GM18508 (cell line): ENCODE results near the gene GPNMB.

Experiments used
- ATAC-seq: cut with Tn5 transposase; IDR thresholded peaks from one replicate; pipeline ENCODE4 v1.9.1; 2021; ENCODE audit warnings: moderate number of reproducible peaks; ENCODE audit not compliant: insufficient read depth, unreplicated experiment

GPNMB gene

GRCh38 chr7:23267357-23267756 is 20.8 kb downstream of the GPNMB start:
- ATAC-seq, result no peak

- no peak for ATAC-seq
Measured at GRCh38 chr7:23268167-23268566, 21.6 kb downstream of the GPNMB start.

- ATAC-seq, result no peak
Measured at GRCh38 chr7:23268746-23269145, 22.2 kb downstream of the GPNMB start.

GRCh38 chr7:23272275-23272674 is 25.7 kb downstream of the GPNMB start:
- ATAC-seq, result no peak

- peak; percentile 77 for ATAC-seq
Measured at GRCh38 chr7:23273141-23273599, 26.6 kb downstream of the GPNMB start.

- ATAC-seq, result no peak
Measured at GRCh38 chr7:23275912-23276311, 29.3 kb downstream of the GPNMB start.

GRCh38 chr7:23276376-23276775 is 29.8 kb downstream of the GPNMB start:
- no peak for ATAC-seq

GRCh38 chr7:23276947-23277346 is 30.4 kb downstream of the GPNMB start:
- ATAC-seq, result no peak

- ATAC-seq, result no peak
Measured at GRCh38 chr7:23277359-23277989, 30.9 kb downstream of the GPNMB start.

- ATAC-seq, result no peak
Measured at GRCh38 chr7:23279819-23280525, 33.4 kb downstream of the GPNMB start.

- ATAC-seq, result no peak
Measured at GRCh38 chr7:23283086-23283485, 36.5 kb downstream of the GPNMB start.

GRCh38 chr7:23284871-23285270 is 38.3 kb downstream of the GPNMB start:
- no peak for ATAC-seq

GRCh38 chr7:23285657-23286646 is 39.4 kb downstream of the GPNMB start:
- no peak for ATAC-seq

- no peak for ATAC-seq
Measured at GRCh38 chr7:23287612-23288011, 41.0 kb downstream of the GPNMB start.

GRCh38 chr7:23290993-23291392 is 44.4 kb downstream of the GPNMB start:
- no peak for ATAC-seq

GRCh38 chr7:23291957-23292560 is 45.5 kb downstream of the GPNMB start:
- ATAC-seq, result no peak

- ATAC-seq, result no peak
Measured at GRCh38 chr7:23292623-23293022, 46.0 kb downstream of the GPNMB start.

GRCh38 chr7:23293500-23294073 is 47.0 kb downstream of the GPNMB start:
- ATAC-seq, result no peak

- no peak for ATAC-seq
Measured at GRCh38 chr7:23294549-23295400, 48.2 kb downstream of the GPNMB start.
